ENCODE results near the gene TOGARAM2.

DNA sequence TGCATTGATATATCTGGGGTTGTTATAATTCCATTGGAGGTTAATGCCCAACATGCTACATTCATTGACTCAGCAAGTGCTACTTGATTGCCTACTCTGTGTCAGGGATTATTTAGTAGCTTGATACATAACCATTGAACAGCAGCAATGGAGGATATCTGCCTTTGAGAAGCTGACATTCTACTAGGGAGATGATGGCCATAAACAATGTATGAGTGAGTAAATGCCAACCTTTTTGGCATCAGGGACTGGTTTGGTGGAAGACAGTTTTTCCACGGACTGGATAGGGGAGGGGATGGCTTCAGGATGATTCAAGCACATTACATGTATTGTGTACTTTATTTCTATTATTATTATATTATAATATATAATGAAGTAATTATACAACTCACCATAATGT is 31.9 kb upstream of the TOGARAM2 start:
- TF ChIP-seq TARDBP (IDR thresholded peaks at IDR 0.05) (no peak), FOXK2 (IDR thresholded peaks at IDR 0.05) (no peak), FOXM1 (IDR thresholded peaks at IDR 0.05; ENCODE audit: borderline replicate concordance) (no peak), SP1 (IDR thresholded peaks at IDR 0.05) (no peak)
- TF ChIP-seq, protein P1, sequence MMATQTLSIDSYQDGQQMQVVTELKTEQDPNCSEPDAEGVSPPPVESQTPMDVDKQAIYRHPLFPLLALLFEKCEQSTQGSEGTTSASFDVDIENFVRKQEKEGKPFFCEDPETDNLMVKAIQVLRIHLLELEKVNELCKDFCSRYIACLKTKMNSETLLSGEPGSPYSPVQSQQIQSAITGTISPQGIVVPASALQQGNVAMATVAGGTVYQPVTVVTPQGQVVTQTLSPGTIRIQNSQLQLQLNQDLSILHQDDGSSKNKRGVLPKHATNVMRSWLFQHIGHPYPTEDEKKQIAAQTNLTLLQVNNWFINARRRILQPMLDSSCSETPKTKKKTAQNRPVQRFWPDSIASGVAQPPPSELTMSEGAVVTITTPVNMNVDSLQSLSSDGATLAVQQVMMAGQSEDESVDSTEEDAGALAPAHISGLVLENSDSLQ (IDR thresholded peaks at IDR 0.05) = no peak

Data from HEK293T (cell line).